GM12801 (cell line): Measurements from ENCODE around the gene MEGF11.

Experiments used
- CTCF ChIP-seq: IDR thresholded peaks from one replicate; pipeline ENCODE4 v1.5.1; 2011; ENCODE audit warnings: control low read depth; ENCODE audit not compliant: insufficient read length; ENCODE audit errors: extremely low read depth

The MEGF11 gene

GRCh38 chr15:65847989-65848388 is 405.6 kb downstream of the MEGF11 start:
- TF ChIP-seq CTCF: no peak

- TF ChIP-seq CTCF: no peak
Observed at GRCh38 chr15:65845826-65846519, 407.6 kb downstream of the MEGF11 start.
